Calu3 (cell line): ENCODE results near the gene ADCK1. TPM values are rescaled to one million over a fixed set of nuclear protein-coding genes. Genes with fewer than 3 reads are reported as not detected.

Experiments used
- BruUV-seq: library from RNA; stranded (reverse); fragments of 400-500 nt; replicated peaks from 2 replicates; lab custom pipeline; 2021; lab: Mats Ljungman, UMichigan
- CTCF ChIA-PET: fragments of 300-600 bp; sonication (Branson Sonifier 250); formaldehyde crosslinking; loops from one replicate; lab custom pipeline; 2022; ENCODE audit warnings: antibody characterized with exemption; lab: Charles Lee
- DNase-seq: peaks from one replicate; pipeline ENCODE4 v3.0.0; 2022
- H3K27ac Mint-ChIP-seq: one replicate; pipeline ENCODE4 v1.8.0; 2022; ENCODE audit warnings: mixed read lengths; ENCODE audit not compliant: unreplicated experiment
- H3K27me3 Mint-ChIP-seq: one replicate; pipeline ENCODE4 v1.8.0; 2022; ENCODE audit warnings: mixed read lengths; ENCODE audit not compliant: unreplicated experiment
- H3K36me3 Mint-ChIP-seq: one replicate; pipeline ENCODE4 v1.8.0; 2022; ENCODE audit warnings: mild to moderate bottlenecking, moderate library complexity, mixed read lengths; ENCODE audit not compliant: insufficient read depth, unreplicated experiment
- H3K4me1 Mint-ChIP-seq: one replicate; pipeline ENCODE4 v1.8.0; 2022; ENCODE audit warnings: mild to moderate bottlenecking, low read depth, mixed read lengths; ENCODE audit not compliant: unreplicated experiment
- H3K4me3 Mint-ChIP-seq: one replicate; pipeline ENCODE4 v1.8.0; 2022; ENCODE audit warnings: mild to moderate bottlenecking, low read depth, moderate library complexity, mixed read lengths; ENCODE audit not compliant: unreplicated experiment
- H3K9me3 Mint-ChIP-seq: one replicate; pipeline ENCODE4 v1.8.0; 2022; ENCODE audit warnings: low read depth, mixed read lengths; ENCODE audit not compliant: unreplicated experiment
- intact Hi-C: fragments of 100-400 bp; cut with micrococcal nuclease; formaldehyde crosslinking; loops from one replicate; pipeline ENCODE4 v1.10.0; 2022; ENCODE audit not compliant: unreplicated experiment
- total RNA-seq: library from RNA; stranded (reverse); gene quantifications from 2 replicates; pipeline ENCODE4 v1.2.3, GENCODE V29; 2022
- TF ChIP-seq, protein P1 (sequence below): fragments of 200-600 bp; IDR thresholded peaks from one replicate; pipeline ENCODE4 v1.8.0; 2022; ENCODE audit warnings: antibody characterized with exemption; ENCODE audit not compliant: unreplicated experiment

ADCK1 gene
- total RNA-seq, 1 experiment from 2014 or later: 9.1 TPM

DNA sequence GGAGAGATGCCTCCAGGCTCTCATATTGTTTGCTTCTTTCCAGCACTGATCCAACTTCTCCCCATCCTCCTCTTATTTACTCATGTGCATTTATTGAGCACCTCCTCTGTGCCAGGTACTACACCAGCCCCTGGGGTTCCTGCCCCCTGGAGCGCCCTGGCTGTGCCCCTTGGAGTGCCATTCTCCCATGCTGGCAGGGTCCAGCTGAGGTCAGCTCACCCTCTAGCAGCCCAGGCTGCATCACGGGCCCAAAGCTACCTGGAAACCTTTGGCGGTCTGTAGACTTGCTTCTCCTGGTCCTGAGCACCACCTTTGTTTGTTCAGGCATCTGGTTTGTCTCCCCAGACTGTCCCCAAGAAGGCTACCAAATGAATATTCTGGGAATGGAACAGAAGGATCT, 67.0 kb downstream of the ADCK1 start:
- CTCF ChIA-PET: no interaction called here
- H3K4me1 Mint-ChIP-seq: peaks cover 54% of the 10 kb centered on the region

DNA sequence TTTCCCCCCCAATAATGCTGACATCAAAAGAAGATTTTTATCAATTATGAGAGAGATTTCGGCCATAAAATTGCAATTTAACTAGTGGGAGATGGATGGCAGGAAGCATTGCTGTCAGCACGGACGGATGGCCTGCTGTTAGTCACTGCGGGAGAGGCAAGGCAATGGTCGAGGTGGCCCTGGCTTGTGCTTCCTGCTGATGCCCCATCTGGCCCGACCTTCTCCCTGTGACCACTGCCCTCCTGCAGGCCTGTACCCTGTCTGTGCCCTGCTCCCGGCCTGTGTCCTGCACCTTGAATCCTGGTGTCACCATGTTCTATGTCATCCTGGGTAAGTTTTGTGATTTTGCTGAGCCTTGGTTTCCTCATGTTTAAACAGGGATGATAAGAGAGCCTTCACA, 67.6 kb downstream of the ADCK1 start:
- Mint-ChIP-seq H3K4me1 (peaks cover 53% of the 10 kb centered on the region), H3K9me3 (no peaks in the 10 kb centered on the region), H3K4me3 (no peak overlapping the region), H3K27me3 (no peaks in the 10 kb centered on the region), H3K36me3 (peaks cover 7% of the 10 kb centered on the region), H3K27ac (no peak overlapping the region)
- CTCF ChIA-PET: no interaction called here
- BruUV-seq: no TSS peak
- intact Hi-C loops: loop anchor here (10.0 kb wide), 1 partner anchor 137 kb away; no protein-coding TSS in a partner anchor
- TF ChIP-seq, protein P1, sequence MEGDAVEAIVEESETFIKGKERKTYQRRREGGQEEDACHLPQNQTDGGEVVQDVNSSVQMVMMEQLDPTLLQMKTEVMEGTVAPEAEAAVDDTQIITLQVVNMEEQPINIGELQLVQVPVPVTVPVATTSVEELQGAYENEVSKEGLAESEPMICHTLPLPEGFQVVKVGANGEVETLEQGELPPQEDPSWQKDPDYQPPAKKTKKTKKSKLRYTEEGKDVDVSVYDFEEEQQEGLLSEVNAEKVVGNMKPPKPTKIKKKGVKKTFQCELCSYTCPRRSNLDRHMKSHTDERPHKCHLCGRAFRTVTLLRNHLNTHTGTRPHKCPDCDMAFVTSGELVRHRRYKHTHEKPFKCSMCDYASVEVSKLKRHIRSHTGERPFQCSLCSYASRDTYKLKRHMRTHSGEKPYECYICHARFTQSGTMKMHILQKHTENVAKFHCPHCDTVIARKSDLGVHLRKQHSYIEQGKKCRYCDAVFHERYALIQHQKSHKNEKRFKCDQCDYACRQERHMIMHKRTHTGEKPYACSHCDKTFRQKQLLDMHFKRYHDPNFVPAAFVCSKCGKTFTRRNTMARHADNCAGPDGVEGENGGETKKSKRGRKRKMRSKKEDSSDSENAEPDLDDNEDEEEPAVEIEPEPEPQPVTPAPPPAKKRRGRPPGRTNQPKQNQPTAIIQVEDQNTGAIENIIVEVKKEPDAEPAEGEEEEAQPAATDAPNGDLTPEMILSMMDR: no peak
- DNase-seq: no peak

More for the DNA sequence above, 67.0 kb downstream of the ADCK1 start:
- intact Hi-C loops: loop anchor here (10.0 kb wide), 1 partner anchor 138 kb away; no protein-coding TSS in a partner anchor
- TF ChIP-seq, protein P1: no peak
- Mint-ChIP-seq H3K9me3 (no peaks in the 10 kb centered on the region), H3K27me3 (no peaks in the 10 kb centered on the region), H3K4me3 (no peak overlapping the region), H3K36me3 (peaks cover 7% of the 10 kb centered on the region), H3K27ac (no peak overlapping the region)
- no peak for DNase-seq
- no TSS peak for BruUV-seq

DNA sequence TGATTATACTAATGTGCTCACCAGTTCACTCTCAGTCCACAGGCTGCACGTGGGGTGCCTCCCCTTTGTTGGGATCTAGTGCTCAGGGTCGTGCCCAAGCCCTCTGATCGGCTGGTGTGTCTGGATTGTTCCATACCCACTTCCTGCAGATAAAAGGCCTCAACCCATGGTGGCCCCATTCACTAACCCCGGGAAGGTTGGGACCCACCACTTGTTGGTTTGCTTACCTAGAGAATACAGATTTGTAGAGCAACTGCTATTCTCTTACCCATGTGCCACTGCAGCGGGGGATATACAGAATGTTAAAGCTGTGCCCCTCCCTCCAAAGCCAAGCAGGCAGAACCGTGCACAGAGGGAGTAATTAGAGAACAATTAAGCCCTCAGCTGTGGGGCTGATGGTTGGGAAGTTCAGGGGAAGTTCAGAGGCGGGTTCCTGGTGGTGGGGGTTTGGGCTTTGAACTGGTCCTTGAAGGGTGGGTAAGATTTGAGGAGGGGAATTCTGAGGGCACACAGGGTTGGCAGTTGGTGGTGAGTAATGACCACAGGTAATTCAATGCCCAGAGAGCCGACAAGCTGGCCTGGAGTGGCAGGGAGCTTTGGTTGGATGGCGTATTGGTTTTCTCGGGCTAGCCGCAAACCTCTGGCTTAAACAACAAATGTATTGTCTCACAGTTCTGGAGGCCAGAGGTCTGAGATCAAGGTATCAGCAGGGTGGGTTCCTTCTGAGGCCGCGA, 68.8 kb downstream of the ADCK1 start:
- H3K27me3 Mint-ChIP-seq: no peaks in the 10 kb centered on the region
- peaks cover 2% of the 10 kb centered on the region for H3K9me3 Mint-ChIP-seq
- peak; percentile 72 for DNase-seq
- TF ChIP-seq, protein P1: no peak
- CTCF ChIA-PET: no interaction called here
- H3K27ac Mint-ChIP-seq: peak overlapping the region; percentile 90
- TSS peak; percentile 89 for BruUV-seq
- H3K4me3 Mint-ChIP-seq: peak overlapping the region; percentile 46
- peaks cover 7% of the 10 kb centered on the region for H3K36me3 Mint-ChIP-seq
- H3K4me1 Mint-ChIP-seq: peaks cover 44% of the 10 kb centered on the region
- intact Hi-C loops: loop anchor here (10.0 kb wide), 1 partner anchor 136 kb away; no protein-coding TSS in a partner anchor

DNA sequence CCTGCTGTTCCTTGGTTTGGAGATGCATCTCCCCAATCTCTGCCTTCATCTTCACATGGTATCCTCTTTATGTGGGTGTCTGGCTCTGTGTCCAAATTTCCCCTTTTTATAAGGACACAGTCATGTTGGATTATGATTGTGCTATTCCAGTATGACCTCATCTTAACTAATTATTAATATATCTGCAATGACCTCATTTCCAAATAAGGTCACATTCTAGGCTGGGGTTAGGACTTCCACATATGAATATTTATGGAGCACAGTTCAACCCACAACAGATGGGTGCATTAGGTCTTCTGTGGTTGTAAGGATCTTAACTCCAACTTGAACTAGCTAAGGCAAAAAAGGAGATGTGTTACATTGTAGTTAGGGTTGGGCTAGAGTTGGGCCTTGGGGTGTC, 69.4 kb downstream of the ADCK1 start:
- DNase-seq: no peak
- intact Hi-C loops: loop anchor here (10.0 kb wide), 1 partner anchor 135 kb away; no protein-coding TSS in a partner anchor
- Mint-ChIP-seq H3K9me3 (peaks cover 2% of the 10 kb centered on the region), H3K27ac (peak overlapping the region; percentile 90), H3K4me1 (peaks cover 38% of the 10 kb centered on the region), H3K27me3 (no peaks in the 10 kb centered on the region), H3K36me3 (peaks cover 7% of the 10 kb centered on the region), H3K4me3 (peak overlapping the region; percentile 46)
- no TSS peak for BruUV-seq
- CTCF ChIA-PET: no interaction called here
- TF ChIP-seq, protein P1: no peak
